COR-L47 (cell line): ENCODE data around the gene GSG1L2.

ENCODE experiments used
- DNase-seq: peaks from one replicate; lab custom pipeline; 2025; lab: John Stamatoyannopoulos, UW

GSG1L2 gene

DNA sequence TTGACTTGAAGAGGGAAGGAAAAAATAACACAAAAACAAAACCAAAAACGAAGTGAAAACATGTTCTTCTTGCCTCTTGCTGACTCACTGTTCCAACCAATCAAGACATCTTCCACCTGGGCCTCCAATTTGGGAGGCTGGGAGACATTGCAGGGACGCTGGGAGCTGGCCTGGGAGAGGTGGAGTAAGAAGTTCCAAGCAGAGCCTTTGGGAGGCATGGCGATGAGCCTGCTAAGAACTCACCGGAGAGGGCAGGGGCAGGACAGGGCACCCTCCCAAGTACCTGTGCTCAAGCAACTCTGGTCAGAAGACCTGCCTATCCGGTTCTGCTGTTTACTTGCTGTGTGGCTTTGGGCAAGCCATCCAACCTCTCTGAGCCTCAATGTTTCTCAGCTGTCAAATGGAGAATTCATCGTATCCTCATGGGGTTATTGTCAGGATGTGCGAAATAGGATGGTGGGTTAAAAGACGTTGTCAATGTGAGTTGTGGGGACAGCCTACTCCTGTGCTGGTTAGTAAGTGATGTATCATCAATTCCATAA is 3.0 kb upstream of the GSG1L2 start:
- DNase-seq = no peak

- no peak for DNase-seq
Observed at GRCh38 chr17:9824094-9824493, 2.2 kb upstream of the GSG1L2 start.

DNA sequence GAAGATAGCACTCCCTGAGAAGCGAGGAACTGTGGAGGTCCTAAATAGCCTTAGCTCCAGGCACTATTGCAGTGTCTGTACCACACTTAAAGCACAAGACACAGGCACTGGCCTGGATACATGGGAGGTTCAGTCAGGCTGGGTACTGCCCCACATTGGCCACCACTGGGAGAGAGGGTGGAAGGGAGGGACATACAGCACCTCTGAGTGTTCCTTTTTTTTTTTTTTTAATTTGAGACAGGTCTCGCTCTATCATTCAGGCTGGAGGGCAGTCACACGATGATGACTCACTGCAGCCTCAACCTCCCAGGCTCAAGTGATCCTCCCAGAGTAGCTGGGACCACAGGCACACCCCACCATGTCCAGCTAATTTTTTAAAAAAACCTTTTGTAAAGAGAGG is 1.4 kb downstream of the GSG1L2 start:
- no peak for DNase-seq

DNA sequence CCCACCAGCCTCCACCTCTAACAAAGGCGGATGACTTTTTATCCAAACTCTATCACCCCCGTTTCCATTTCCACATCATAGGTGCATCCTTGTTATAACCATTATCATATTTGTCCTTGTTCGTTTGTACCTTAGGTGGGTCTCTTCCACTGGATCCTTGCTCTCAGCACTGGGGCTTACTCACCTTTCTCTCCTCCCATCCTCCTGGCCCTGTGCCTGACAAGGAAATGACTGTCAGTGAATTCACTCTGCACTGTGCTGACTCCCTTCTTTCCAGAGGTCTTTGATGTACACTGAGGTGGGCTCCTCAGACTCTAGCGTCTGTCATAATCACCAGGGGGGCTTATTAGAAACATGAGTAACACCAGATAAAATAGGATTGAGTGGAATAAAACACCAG is 3.1 kb downstream of the GSG1L2 start:
- DNase-seq = no peak

GRCh38 chr17:9817086-9817485 is 4.8 kb downstream of the GSG1L2 start:
- no peak for DNase-seq

DNA sequence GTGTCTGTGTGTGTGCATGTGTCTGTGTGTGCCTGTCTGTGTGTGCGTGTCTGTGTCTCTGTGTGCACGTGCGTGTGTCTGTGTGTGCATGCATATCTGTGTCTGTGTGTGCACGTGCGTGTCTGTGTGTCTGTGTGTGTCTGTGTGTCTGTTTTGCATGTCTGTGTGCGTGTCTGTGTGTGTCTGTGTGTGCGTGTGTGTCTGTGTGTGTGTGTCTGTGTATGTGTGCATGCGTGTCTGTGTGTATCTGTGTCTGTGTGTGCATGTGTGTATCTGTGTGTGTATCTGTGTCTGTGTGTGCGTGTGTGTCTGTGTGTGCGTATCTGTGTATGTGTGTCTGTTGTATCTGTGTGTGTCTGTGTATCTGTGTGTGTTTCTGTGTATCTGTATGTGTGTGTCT is 5.4 kb downstream of the GSG1L2 start:
- DNase-seq = no peak

GRCh38 chr17:9814337-9814945 is 7.4 kb downstream of the GSG1L2 start:
- DNase-seq = no peak

GRCh38 chr17:9813166-9813565 is 8.7 kb downstream of the GSG1L2 start:
- no peak for DNase-seq

DNA sequence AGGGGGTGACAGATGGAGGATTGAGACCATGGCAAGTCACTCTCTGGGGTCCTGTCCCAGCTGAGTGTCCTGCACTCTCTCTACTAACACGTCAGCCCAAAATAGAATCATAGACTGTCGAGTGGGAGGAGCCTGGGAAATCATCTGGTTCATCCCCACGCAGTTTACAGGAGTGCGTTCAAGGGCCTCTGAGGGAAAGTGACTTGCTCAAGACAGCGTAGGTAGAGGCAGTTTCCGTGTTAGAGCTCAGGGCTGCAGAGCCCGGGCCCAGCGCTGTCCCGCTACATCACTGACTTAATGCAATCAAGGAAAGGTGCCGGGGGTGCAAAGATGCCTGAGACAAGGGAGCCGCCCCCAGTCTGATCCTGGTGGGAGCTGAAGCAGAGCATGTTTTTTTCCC is 10.3 kb downstream of the GSG1L2 start:
- no peak for DNase-seq

DNA sequence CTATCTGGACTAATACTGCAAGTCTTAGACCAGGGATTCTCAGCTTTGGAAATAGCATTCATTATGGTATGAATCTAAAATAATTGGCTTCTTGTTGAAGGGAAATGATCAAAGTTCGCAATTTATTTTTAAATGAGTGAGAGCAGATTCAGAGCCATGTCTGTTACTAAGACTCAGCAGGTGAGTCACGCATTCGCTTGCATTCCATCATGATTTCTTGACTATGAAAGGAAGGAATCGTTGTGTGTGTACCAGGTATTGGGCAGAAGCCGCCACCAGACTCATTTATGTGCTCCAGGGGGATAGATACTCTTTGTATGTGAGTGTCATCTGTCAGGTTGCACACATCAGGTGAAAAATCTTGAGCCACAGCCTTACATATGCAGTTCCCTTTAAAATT is 10.8 kb downstream of the GSG1L2 start:
- no peak for DNase-seq

DNA sequence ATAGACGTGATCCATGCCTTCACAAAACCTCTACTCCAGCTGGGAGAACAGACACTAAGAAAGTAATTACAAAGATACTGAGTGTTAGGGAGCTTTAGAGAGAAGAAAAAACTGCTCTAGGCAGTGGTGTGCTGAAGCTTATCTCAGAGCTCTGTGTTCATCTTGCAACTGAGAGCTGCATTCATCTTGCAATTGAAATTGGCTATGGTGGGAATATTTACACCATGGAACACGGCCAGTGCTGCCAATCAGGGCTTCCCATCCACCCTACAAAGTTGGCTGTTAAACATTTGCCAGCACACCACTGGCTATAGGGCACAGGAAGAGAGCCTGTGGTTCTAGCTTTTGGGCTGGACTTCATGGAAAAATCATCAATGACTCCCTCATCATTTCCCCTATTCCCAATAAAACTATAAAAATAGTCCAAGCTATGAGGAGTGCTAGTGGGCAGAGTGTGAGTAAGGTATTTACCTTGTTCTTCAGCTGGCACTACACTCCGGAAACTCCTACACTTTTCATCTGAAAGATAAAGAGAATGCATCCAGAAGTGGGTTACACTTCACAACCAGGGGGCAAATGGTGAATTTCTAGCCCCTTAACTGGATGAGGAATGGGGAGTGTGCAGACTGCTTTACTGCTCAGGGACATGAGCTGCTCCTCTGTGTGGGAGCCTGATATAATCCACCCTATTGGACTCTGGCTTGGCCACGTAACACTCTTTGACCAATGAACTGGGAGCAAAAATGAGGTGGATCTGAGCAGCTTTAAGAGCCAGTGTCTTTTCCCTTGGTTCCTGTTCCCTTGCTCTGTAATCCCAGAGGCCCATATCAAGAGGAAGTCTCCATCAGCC is 11.6 kb downstream of the GSG1L2 start:
- DNase-seq = no peak

DNA sequence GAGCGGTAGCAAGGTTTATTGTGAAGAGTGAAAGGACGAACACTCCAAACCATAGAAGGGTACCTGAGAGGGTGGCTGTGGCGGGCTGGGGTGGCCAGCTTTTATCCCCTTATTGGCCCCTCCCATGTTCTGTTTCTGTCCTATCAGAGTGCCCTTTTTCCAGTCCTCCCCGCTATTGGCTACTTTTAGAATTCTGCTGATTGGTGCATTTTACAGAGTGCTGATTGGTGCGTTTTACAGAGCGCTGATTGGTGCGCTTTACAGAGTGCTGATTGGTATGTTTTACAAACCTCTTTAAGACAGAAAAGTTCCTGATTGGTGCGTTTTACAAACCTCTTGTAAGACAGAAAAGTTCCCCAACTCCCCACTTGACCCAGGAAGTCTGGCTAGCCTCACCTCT is 12.5 kb downstream of the GSG1L2 start:
- no peak for DNase-seq

DNA sequence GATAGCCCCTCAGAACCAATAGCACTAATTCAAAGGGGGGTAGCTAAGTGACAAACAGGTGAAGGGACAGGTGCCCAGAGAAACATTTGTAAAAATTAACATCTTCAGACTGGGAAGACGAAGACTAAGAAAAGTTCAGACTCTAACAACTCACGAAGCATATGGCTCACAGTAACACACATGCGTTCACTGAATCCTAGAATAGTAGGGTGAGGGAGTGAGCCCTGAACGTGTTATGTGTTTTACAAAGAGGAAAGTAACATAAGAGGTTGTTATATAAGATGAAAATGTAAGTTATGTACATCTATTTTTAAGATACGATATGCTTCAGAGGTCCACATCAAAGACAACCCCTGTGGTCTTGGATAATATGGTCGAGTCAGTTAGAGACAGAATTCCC is 15.2 kb downstream of the GSG1L2 start:
- DNase-seq = no peak

DNA sequence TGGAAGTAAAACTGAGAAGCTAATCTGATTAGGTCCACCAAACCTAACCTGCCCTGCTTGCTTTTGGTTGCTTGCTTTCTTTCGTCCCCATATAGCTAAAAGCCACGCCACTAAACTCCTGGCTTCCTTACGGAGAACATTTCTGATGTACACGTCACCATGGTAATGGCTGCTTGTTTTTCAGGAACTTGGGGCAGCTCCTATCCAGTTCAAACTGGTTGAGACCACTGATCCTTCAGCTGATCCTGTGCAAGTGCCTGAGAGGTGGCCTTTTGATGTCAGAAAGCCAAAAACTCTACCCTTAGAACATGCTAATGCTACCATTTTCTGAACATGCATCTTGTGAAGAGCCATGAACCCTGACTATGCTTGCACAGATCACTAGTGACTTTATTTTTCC is 16.1 kb downstream of the GSG1L2 start:
- DNase-seq = no peak

- no peak for DNase-seq
Observed at GRCh38 chr17:9802697-9803096, 19.2 kb downstream of the GSG1L2 start.

- no peak for DNase-seq
Observed at GRCh38 chr17:9802294-9802693, 19.6 kb downstream of the GSG1L2 start.

GRCh38 chr17:9801505-9801904 is 20.4 kb downstream of the GSG1L2 start:
- DNase-seq = no peak

DNA sequence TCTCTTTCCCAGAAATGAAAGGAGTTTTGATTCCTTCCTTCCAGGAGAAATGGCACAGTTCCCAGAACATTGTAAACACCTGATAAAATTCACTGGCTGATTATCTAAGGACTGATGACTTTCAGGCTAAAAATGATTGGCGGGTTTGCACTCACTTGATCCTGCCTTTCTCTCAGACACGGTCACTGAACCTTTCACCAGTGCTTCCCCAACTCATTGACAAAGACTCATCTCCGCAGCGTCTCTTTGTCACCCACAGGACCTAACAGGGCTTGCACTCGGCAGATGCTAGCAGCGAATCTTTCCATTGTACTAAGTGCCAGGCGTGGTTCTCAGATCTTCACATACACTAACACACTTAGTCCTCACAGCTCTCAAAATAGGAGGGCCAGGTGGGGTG is 23.2 kb downstream of the GSG1L2 start:
- DNase-seq = no peak

DNA sequence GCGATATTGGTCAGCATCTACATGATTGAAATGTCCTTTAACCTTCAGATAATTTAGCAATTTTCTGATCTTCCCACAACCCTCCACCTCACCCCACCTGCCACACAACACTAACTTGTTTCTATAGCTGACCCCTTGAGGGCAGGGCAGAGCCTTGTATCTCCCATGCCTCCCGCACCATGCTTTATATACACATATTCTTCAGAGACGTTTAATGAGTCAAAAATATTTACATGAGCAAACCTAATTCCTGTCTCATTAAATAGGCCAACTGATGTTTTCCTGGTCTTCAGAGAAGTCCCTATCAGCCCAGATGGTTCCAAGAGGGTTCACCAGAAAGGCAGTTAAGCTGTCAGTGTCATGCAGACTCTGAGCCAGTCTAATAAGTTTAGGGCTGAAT is 23.9 kb downstream of the GSG1L2 start:
- no peak for DNase-seq

DNA sequence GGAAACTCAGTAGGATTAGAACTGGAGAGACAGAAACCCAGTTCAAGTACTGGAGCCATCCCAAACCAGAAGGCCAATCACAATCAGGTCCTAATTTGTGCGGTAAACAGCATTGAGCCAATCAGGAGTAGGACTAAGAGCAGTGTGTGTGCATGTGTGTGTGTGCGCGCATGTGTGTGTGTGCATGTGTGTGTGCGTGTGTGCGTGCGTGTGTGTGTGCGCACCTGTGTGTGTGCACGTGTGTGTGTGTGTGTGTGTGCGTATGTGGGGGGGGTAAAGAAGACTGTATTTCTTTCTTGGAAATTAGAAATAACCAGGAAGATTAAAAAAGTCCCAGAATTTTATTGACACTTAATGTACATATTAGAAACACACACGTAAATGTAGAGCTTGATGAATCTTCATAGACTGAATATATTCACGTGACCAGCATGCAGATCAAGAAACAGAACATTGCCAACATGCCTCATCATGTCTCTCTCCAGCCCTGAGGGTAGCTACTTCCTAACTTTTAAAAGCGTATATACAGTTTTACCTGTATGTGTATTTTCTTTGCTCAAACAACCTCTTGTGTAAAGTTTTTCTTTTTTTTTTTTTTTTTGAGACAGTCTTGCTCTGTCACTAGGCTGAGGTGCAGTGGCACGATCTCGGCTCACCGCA is 29.6 kb downstream of the GSG1L2 start:
- no peak for DNase-seq

GRCh38 chr17:9790889-9791876 is 30.7 kb downstream of the GSG1L2 start, which contains the start of gene DHRS7C:
Gene DHRS7C, minus strand, starts transcription at chr17:9791592. Its CDS starts 308 bp downstream, at chr17:9791284.
- DNase-seq = no peak

DNA sequence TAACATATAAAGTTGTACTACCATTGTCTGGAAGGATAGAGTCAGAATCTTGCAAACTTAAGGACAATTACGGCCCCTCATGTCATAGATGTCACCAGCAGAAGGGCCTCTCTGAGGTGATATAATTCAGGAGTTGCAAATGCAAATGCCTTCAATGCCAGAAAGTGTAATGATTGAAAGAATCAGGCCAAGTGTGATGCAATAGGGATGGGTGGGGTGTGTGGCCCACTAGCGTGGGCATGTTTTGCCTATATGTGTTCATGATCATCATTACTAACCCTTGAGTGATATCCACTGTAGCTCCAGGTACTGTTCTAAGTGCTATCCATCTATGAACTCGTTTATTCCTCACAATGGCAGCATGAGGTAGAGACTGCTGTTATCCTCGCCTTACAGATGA is 31.6 kb downstream of the GSG1L2 start:
- no peak for DNase-seq
